Testis (tissue), 2 donors: ENCODE results near the gene CELF4.

Experiments used
- POLR2A ChIP-seq: fragments of 450-650 bp; IDR thresholded peaks from one replicate; pipeline ENCODE4 v1.6.1; 2017; ENCODE audit warnings: antibody characterized with exemption, mild to moderate bottlenecking, moderate library complexity
- TF ChIP-seq, protein P1 (sequence below), 3 experiments: fragments of 450-650 bp in 2 of 3; fragments of 200-600 bp in 1 of 3; sonication (generic) in 1 of 3; IDR thresholded peaks; one replicate each; pipeline ENCODE4 v1.5.1; 2016 to 2019; ENCODE audit warnings: antibody characterized with exemption in 3 of 3, mild to moderate bottlenecking in 2 of 3, moderate library complexity in 1 of 3

- TF ChIP-seq, protein P1, sequence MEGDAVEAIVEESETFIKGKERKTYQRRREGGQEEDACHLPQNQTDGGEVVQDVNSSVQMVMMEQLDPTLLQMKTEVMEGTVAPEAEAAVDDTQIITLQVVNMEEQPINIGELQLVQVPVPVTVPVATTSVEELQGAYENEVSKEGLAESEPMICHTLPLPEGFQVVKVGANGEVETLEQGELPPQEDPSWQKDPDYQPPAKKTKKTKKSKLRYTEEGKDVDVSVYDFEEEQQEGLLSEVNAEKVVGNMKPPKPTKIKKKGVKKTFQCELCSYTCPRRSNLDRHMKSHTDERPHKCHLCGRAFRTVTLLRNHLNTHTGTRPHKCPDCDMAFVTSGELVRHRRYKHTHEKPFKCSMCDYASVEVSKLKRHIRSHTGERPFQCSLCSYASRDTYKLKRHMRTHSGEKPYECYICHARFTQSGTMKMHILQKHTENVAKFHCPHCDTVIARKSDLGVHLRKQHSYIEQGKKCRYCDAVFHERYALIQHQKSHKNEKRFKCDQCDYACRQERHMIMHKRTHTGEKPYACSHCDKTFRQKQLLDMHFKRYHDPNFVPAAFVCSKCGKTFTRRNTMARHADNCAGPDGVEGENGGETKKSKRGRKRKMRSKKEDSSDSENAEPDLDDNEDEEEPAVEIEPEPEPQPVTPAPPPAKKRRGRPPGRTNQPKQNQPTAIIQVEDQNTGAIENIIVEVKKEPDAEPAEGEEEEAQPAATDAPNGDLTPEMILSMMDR (IDR thresholded peaks at IDR 0.05), result no peak
- no peak for TF ChIP-seq POLR2A
Measured at GRCh38 chr18:37532917-37533316, 32.7 kb downstream of the CELF4 start.
